ENCODE data around the gene DDX47.

GRCh38 chr12:12796171-12796570 is 17.0 kb upstream of the DDX47 start:
- no peak for TF ChIP-seq CTCF (IDR thresholded peaks at IDR 0.05)
- no peak for TF ChIP-seq ZFX (IDR thresholded peaks at IDR 0.05; ENCODE audit: borderline replicate concordance)

All from 22Rv1 (cell line).